GM23248 (cell line): ENCODE data around the gene TIRAP. TPM values are rescaled to one million over a fixed set of nuclear protein-coding genes. Genes with fewer than 3 reads are reported as not detected.

Source experiments
- DNase-seq: peaks from one replicate; pipeline ENCODE4 v3.0.0-alpha.2; 2015
- H2AFZ ChIP-seq: fragments of 200-600 bp; sonication (generic); 2 replicates; pipeline ENCODE4 v1.6.1; 2016; ENCODE audit warnings: antibody characterized with exemption
- H3F3A ChIP-seq: fragments of 200-600 bp; sonication (generic); 2 replicates; pipeline ENCODE4 v1.6.1; 2016; ENCODE audit warnings: mild to moderate bottlenecking, antibody characterized with exemption, mixed run types; ENCODE audit not compliant: insufficient read depth
- H3K27ac ChIP-seq: fragments of 200-600 bp; sonication (generic); 2 replicates; pipeline ENCODE4 v1.5.1; 2016; ENCODE audit warnings: mild to moderate bottlenecking
- H3K27me3 ChIP-seq: fragments of 200-600 bp; sonication (generic); replicated peaks from 2 replicates; pipeline ENCODE4 v1.6.1; 2016; ENCODE audit warnings: mild to moderate bottlenecking; ENCODE audit not compliant: insufficient read depth
- H3K36me3 ChIP-seq: fragments of 200-600 bp; sonication (generic); 2 replicates; pipeline ENCODE4 v1.6.1; 2016; ENCODE audit warnings: low read depth, mild to moderate bottlenecking
- H3K4me1 ChIP-seq: fragments of 200-600 bp; sonication (generic); 2 replicates; pipeline ENCODE4 v1.6.1; 2016; ENCODE audit warnings: mild to moderate bottlenecking; ENCODE audit not compliant: insufficient read depth
- H3K4me2 ChIP-seq: fragments of 200-600 bp; sonication (generic); one replicate; pipeline ENCODE4 v1.6.1; 2016; ENCODE audit warnings: mild to moderate bottlenecking; ENCODE audit not compliant: unreplicated experiment
- H3K4me3 ChIP-seq: fragments of 200-600 bp; sonication (generic); 2 replicates; pipeline ENCODE4 v1.5.1; 2016; ENCODE audit warnings: mild to moderate bottlenecking
- H3K79me2 ChIP-seq: fragments of 200-600 bp; sonication (generic); 2 replicates; pipeline ENCODE4 v1.6.1; 2016; ENCODE audit warnings: mild to moderate bottlenecking; ENCODE audit not compliant: insufficient read depth
- H3K9ac ChIP-seq: fragments of 200-600 bp; sonication (generic); 2 replicates; pipeline ENCODE4 v1.6.1; 2016; ENCODE audit warnings: mild to moderate bottlenecking
- H3K9me2 ChIP-seq: fragments of 200-600 bp; sonication (generic); 2 replicates; pipeline ENCODE4 v1.6.1; 2016; ENCODE audit warnings: mixed run types, mild to moderate bottlenecking, moderate library complexity; ENCODE audit not compliant: insufficient read depth
- H3K9me3 ChIP-seq: fragments of 200-600 bp; sonication (generic); one replicate; pipeline ENCODE4 v1.6.1; 2017; ENCODE audit warnings: low read depth
- H4K20me1 ChIP-seq: fragments of 200-600 bp; sonication (generic); 2 replicates; pipeline ENCODE4 v1.6.0; 2016; ENCODE audit not compliant: insufficient read depth
- EZH2 ChIP-seq: fragments of 200-600 bp; sonication (generic); IDR thresholded peaks from 2 replicates; pipeline ENCODE4 v1.6.1; 2018; ENCODE audit warnings: antibody characterized with exemption, mild to moderate bottlenecking; ENCODE audit not compliant: insufficient read depth, poor library complexity, severe bottlenecking
- EZH2phosphoT487 ChIP-seq: fragments of 200-600 bp; sonication (generic); IDR thresholded peaks from 2 replicates; pipeline ENCODE4 v1.6.1; 2018; ENCODE audit warnings: antibody characterized with exemption, moderate library complexity, mild to moderate bottlenecking, low read depth; ENCODE audit not compliant: insufficient read depth
- WGBS, 2 experiments: methylation state at CpG; one replicate each; pipeline ENCODE4 v1.1.6; 2015 to 2017; ENCODE audit warnings: low lambda C conversion rate in 2 of 2, low coverage in 1 of 2; ENCODE audit errors: missing lambda C conversion rate in 2 of 2; 5-methylcytosine and 5-hydroxymethylcytosine counted together
- in situ Hi-C: fragments of 300-500 bp; cut with MboI; formaldehyde crosslinking; loops from 2 replicates; pipeline ENCODE4 v1.15.0; 2020
- polyA plus RNA-seq: library from polyadenylated mRNA; unstranded; fragments of >200 nt; fragmentation: Nextera tagmentation; extraction: Ambion mirVana; gene quantifications from 2 replicates; pipeline ENCODE4 v1.2.1, GENCODE V29; 2016
- total RNA-seq: library from RNA; depleted of rRNA; stranded (reverse); fragments of >200 nt; shearing (Covaris generic); gene quantifications from 2 replicates; pipeline ENCODE4 v1.2.3, GENCODE V29; 2014

TIRAP gene
- total and polyA plus RNA-seq, 2 experiments from 2014 or later: 2.8 to 3.8 TPM

- Histone ChIP-seq H3K27ac (no peak overlapping the region), H3K4me2 (no peak overlapping the region), H3F3A (peaks cover 15% of the 10 kb centered on the region), H4K20me1 (no peaks in the 10 kb centered on the region), H3K4me1 (peaks cover 25% of the 10 kb centered on the region), H3K9ac (no peak overlapping the region), H3K36me3 (no peaks in the 10 kb centered on the region), H3K9me3 (no peaks in the 10 kb centered on the region), H3K79me2 (no peaks in the 10 kb centered on the region), H2AFZ (no peak overlapping the region), H3K4me3 (no peak overlapping the region), H3K27me3 (no peaks in the 10 kb centered on the region), H3K9me2 (no peaks in the 10 kb centered on the region)
- WGBS, 2 experiments: 61 to 62% methylated on average over 6 of the region's 6 CpGs
- peak; percentile 83 for DNase-seq
- no peak for TF ChIP-seq EZH2phosphoT487
- no peak for TF ChIP-seq EZH2
- in situ Hi-C loops: no loop called here
Observed at GRCh38 chr11:126334659-126335462, 52.0 kb downstream of the TIRAP start.

GRCh38 chr11:126335463-126335760 is 52.5 kb downstream of the TIRAP start:
- no peak overlapping the region for H3K27ac ChIP-seq
- WGBS, 2 experiments: 83 to 84% methylated on average over 5 of the region's 5 CpGs
- TF ChIP-seq EZH2 (no peak), EZH2phosphoT487 (no peak)

DNA sequence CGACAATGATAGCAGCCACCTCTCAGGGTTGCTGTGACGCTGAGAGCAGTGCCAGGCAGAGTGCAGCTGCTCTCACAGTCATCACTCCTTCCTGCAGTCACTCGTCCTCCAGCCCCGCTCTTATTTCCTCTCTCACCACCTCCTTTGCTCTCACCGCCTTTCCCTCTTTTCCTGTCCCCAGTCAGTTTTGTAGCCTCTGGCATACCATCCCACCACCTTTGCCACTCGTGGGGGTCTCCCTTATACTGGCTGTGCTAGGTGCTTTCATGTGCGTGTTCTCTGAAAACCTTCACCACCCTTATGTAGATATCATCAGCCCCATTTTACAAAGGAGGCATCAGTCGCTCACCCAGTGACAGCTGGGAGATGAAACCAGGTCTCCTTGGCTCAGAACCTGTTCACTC is 53.2 kb downstream of the TIRAP start:
- Histone ChIP-seq H3K27ac (no peak overlapping the region), H4K20me1 (no peaks in the 10 kb centered on the region), H3K4me2 (no peak overlapping the region), H3K4me3 (no peak overlapping the region), H3K36me3 (no peaks in the 10 kb centered on the region), H3K79me2 (no peaks in the 10 kb centered on the region), H2AFZ (no peak overlapping the region), H3K27me3 (no peaks in the 10 kb centered on the region), H3K4me1 (peaks cover 27% of the 10 kb centered on the region), H3K9me2 (no peaks in the 10 kb centered on the region), H3F3A (peaks cover 12% of the 10 kb centered on the region; the same call in 1 of the 2 replicates), H3K9ac (no peak overlapping the region), H3K9me3 (no peaks in the 10 kb centered on the region)
- no peak for TF ChIP-seq EZH2phosphoT487
- no peak for TF ChIP-seq EZH2
- no peak for DNase-seq
- in situ Hi-C loops: no loop called here
- 97 to 98% methylated on average over 8 of the region's 8 CpGs for WGBS, 2 experiments

More at GRCh38 chr11:126335463-126335760, 52.5 kb downstream of the TIRAP start:
- Histone ChIP-seq H3K79me2 (no peaks in the 10 kb centered on the region), H3F3A (peaks cover 12% of the 10 kb centered on the region; the same call in 1 of the 2 replicates), H3K36me3 (no peaks in the 10 kb centered on the region), H3K9ac (no peak overlapping the region), H3K27me3 (no peaks in the 10 kb centered on the region), H3K9me2 (no peaks in the 10 kb centered on the region), H4K20me1 (no peaks in the 10 kb centered on the region), H3K9me3 (no peaks in the 10 kb centered on the region), H2AFZ (no peak overlapping the region), H3K4me1 (peaks cover 25% of the 10 kb centered on the region), H3K4me3 (no peak overlapping the region), H3K4me2 (no peak overlapping the region)
- no peak for DNase-seq
- in situ Hi-C loops: no loop called here

- Histone ChIP-seq H4K20me1 (no peaks in the 10 kb centered on the region), H3K4me2 (no peak overlapping the region), H2AFZ (no peak overlapping the region), H3K27ac (no peak overlapping the region), H3F3A (peaks cover 18% of the 10 kb centered on the region), H3K79me2 (no peaks in the 10 kb centered on the region), H3K9me3 (no peaks in the 10 kb centered on the region), H3K9ac (no peak overlapping the region), H3K4me1 (peaks cover 31% of the 10 kb centered on the region), H3K36me3 (no peaks in the 10 kb centered on the region), H3K9me2 (no peaks in the 10 kb centered on the region), H3K27me3 (no peaks in the 10 kb centered on the region), H3K4me3 (no peak overlapping the region)
- in situ Hi-C loops: no loop called here
- 88 to 90% methylated on average over 9 of the region's 9 CpGs for WGBS, 2 experiments
- no peak for DNase-seq
- TF ChIP-seq EZH2: no peak
- TF ChIP-seq EZH2phosphoT487: no peak
Observed at GRCh38 chr11:126336671-126337101, 53.8 kb downstream of the TIRAP start.

DNA sequence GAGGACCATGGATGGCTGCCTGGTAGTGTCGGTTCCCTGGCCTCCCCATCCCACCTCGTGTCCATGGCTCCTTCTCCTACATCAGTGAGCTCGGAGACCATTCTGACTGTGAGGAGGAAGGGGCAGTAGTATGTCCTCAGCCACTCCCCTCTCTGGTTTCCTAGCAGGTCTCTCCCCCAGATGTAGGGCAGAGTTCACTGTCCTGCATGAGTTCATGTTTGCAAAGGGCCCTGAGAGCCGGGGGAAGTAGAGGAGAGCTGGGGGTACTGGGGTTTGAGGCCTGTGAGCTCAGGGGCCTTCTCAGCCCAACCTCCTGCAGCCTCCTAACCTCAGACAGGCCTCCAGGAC is 54.2 kb downstream of the TIRAP start:
- H3K27ac ChIP-seq: no peak overlapping the region
- H2AFZ ChIP-seq: no peak overlapping the region
- no peaks in the 10 kb centered on the region for H3K27me3 ChIP-seq
- no peak overlapping the region for H3K9ac ChIP-seq
- H3F3A ChIP-seq: peaks cover 22% of the 10 kb centered on the region
- no peak overlapping the region for H3K4me2 ChIP-seq
- H3K4me3 ChIP-seq: no peak overlapping the region
- in situ Hi-C loops: no loop called here
- no peaks in the 10 kb centered on the region for H4K20me1 ChIP-seq
- H3K36me3 ChIP-seq: no peaks in the 10 kb centered on the region
- no peaks in the 10 kb centered on the region for H3K9me3 ChIP-seq
- TF ChIP-seq EZH2phosphoT487: no peak
- no peak for TF ChIP-seq EZH2
- H3K4me1 ChIP-seq: peaks cover 31% of the 10 kb centered on the region
- WGBS, 2 experiments: 78 to 82% methylated on average over 4 of the region's 4 CpGs
- no peaks in the 10 kb centered on the region for H3K79me2 ChIP-seq
- H3K9me2 ChIP-seq: no peaks in the 10 kb centered on the region
- DNase-seq: no peak
